CD14-positive monocyte (primary cell): Measurements from ENCODE around the gene KIZ. TPM values are rescaled to one million over a fixed set of nuclear protein-coding genes. Genes with fewer than 3 reads are reported as not detected.

Experiments
- DNase-seq, 3 donors: peaks; one replicate each; pipeline ENCODE4 v3.0.0-alpha.2; 2011 to 2022
- H2AFZ ChIP-seq: 2 replicates; pipeline ENCODE4 v1.6.0; 2012; ENCODE audit warnings: mild to moderate bottlenecking, low read depth, low read length, inconsistent platforms; ENCODE audit not compliant: insufficient read depth, poor library complexity, severe bottlenecking
- H3K27ac ChIP-seq, 2 donors: 1 replicate in 1 of 2; 2 replicates in 1 of 2; pipeline ENCODE4 v1.5.1; 2012 to 2013; ENCODE audit warnings: low read length in 2 of 2, control low read depth in 1 of 2, inconsistent platforms in 1 of 2, low read depth in 1 of 2, mild to moderate bottlenecking in 1 of 2
- H3K27me3 ChIP-seq, 2 donors: one replicate each; pipeline versions ENCODE4 v1.6.0 to v1.6.1; 2011 to 2013; ENCODE audit warnings: low read length in 2 of 2; ENCODE audit not compliant: control insufficient read depth in 2 of 2, insufficient read depth in 2 of 2
- H3K36me3 ChIP-seq, 2 donors: replicated peaks in 1 of 2; 1 replicate in 1 of 2; 2 replicates in 1 of 2; pipeline versions ENCODE4 v1.5.1 to v1.6.1; 2012 to 2013; ENCODE audit warnings: low read length in 2 of 2, control low read depth in 1 of 2, inconsistent platforms in 1 of 2, mild to moderate bottlenecking in 1 of 2; ENCODE audit not compliant: insufficient read depth in 2 of 2, control insufficient read depth in 1 of 2
- H3K4me1 ChIP-seq, 2 donors: 1 replicate in 1 of 2; 2 replicates in 1 of 2; pipeline versions ENCODE4 v1.5.1 to v1.6.1; 2012 to 2013; ENCODE audit warnings: low read length in 2 of 2, control low read depth in 1 of 2, inconsistent platforms in 1 of 2, mild to moderate bottlenecking in 1 of 2, moderate library complexity in 1 of 2; ENCODE audit not compliant: insufficient read depth in 2 of 2, control insufficient read depth in 1 of 2
- H3K4me2 ChIP-seq: replicated peaks from 2 replicates; pipeline ENCODE3; 2012; ENCODE audit warnings: low read length, moderate library complexity, mild to moderate bottlenecking; ENCODE audit not compliant: poor library complexity, severe bottlenecking; ENCODE audit errors: extremely low read depth
- H3K4me3 ChIP-seq, 3 experiments: fragments of 200-600 bp in 1 of 3; sonication (generic) in 1 of 3; replicated peaks in 1 of 3; 1 replicate in 2 of 3; 2 replicates in 1 of 3; pipeline ENCODE4 v1.5.1; 2011 to 2013; ENCODE audit warnings: low read length in 3 of 3, mild to moderate bottlenecking in 3 of 3, control low read depth in 2 of 3, low read depth in 2 of 3, inconsistent platforms in 1 of 3, moderate library complexity in 1 of 3
- H3K79me2 ChIP-seq: 2 replicates; pipeline ENCODE4 v1.6.0; 2012; ENCODE audit warnings: mild to moderate bottlenecking, control low read depth, inconsistent platforms, low read length, moderate library complexity; ENCODE audit not compliant: insufficient read depth
- H3K9ac ChIP-seq: 2 replicates; pipeline ENCODE4 v1.6.0; 2017; ENCODE audit warnings: low read length, mild to moderate bottlenecking; ENCODE audit not compliant: insufficient read depth, poor library complexity, severe bottlenecking
- H3K9me3 ChIP-seq, 2 donors: replicated peaks in 1 of 2; 1 replicate in 1 of 2; 2 replicates in 1 of 2; pipeline versions ENCODE4 v1.5.1 to v1.6.1; 2012 to 2013; ENCODE audit warnings: low read length in 2 of 2, control low read depth in 1 of 2; ENCODE audit not compliant: control insufficient read depth in 1 of 2, insufficient read depth in 1 of 2
- H4K20me1 ChIP-seq: 2 replicates; pipeline ENCODE4 v1.6.0; 2012; ENCODE audit warnings: mild to moderate bottlenecking, low read length, control low read depth, moderate library complexity; ENCODE audit not compliant: insufficient read depth
- H3K27ac Mint-ChIP-seq, 7 donors: one replicate each; pipeline ENCODE4 v1.8.0; 2020; ENCODE audit warnings: mild to moderate bottlenecking in 7 of 7, mixed read lengths in 7 of 7, moderate library complexity in 6 of 7, inconsistent platforms in 2 of 7
- H3K27me3 Mint-ChIP-seq, 3 donors: one replicate each; pipeline ENCODE4 v1.8.0; 2021 to 2022; ENCODE audit warnings: low read depth in 3 of 3, mild to moderate bottlenecking in 3 of 3, mixed read lengths in 3 of 3, moderate library complexity in 3 of 3, inconsistent platforms in 1 of 3
- H3K36me3 Mint-ChIP-seq, 2 donors: one replicate each; pipeline ENCODE4 v1.8.0; 2020; ENCODE audit warnings: mixed read lengths in 2 of 2, inconsistent platforms in 1 of 2, mild to moderate bottlenecking in 1 of 2
- H3K4me1 Mint-ChIP-seq: one replicate; pipeline ENCODE4 v1.8.0; 2020; ENCODE audit warnings: mild to moderate bottlenecking, mixed read lengths
- H3K4me3 Mint-ChIP-seq, 2 donors: one replicate each; pipeline ENCODE4 v1.8.0; 2020; ENCODE audit warnings: mild to moderate bottlenecking in 2 of 2, mixed read lengths in 2 of 2, moderate library complexity in 1 of 2
- H3K9me3 Mint-ChIP-seq, 7 donors: one replicate each; pipeline ENCODE4 v1.8.0; 2020 to 2022; ENCODE audit warnings: mixed read lengths in 7 of 7, mild to moderate bottlenecking in 6 of 7, moderate library complexity in 6 of 7, inconsistent platforms in 2 of 7
- WGBS: methylation state at CpG from one replicate; pipeline ENCODE4 v1.1.5; 2013; ENCODE audit warnings: missing lambda C conversion rate; ENCODE audit not compliant: insufficient coverage; 5-methylcytosine and 5-hydroxymethylcytosine counted together
- intact Hi-C, 2 donors: fragments of 100-400 bp; cut with micrococcal nuclease; formaldehyde crosslinking; loops; one replicate each; pipeline versions ENCODE4 v1.15.0 to v1.15.1; 2023
- polyA plus RNA-seq, 3 donors: library from polyadenylated mRNA; depleted of rRNA in 1 of 3; unstranded in 2 of 3; stranded (reverse) in 1 of 3; fragments of 300-500 nt in 2 of 3; fragments of >200 nt in 1 of 3; fragmentation: Illumina TruSeq in 2 of 3; gene quantifications; 1 replicate in 2 of 3; 2 replicates in 1 of 3; pipeline ENCODE4 v1.2.3, GENCODE V29; 2012 to 2021
- TF ChIP-seq, protein P1 (sequence below): fragments of 200-600 bp; IDR thresholded peaks from one replicate; pipeline ENCODE4 v1.8.0; 2022; ENCODE audit warnings: antibody characterized with exemption, mild to moderate bottlenecking

Gene KIZ
- polyA plus RNA-seq, 3 donors, result 7.2 to 13.2 (median 10.2) TPM

DNA sequence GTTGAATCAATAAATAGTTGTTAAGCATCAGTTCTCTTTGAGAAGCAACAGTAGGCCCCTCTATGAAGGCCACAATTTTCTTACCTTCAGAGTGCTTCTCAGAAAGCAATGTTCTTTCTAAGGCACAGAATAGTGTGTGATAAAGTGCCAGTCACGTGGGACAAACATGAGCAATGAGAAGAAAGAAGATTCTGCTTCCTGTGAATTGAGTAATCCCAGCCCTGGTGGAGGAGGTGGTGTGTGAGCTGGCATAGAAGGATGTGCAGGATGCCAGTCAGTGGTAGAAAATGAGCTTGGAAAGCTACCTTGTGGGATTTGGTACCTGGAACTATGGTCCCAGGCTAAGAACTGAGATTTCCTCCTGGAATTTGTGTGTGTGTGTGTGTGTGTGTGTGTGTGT lies 21.7 kb downstream of the KIZ start:
- Histone ChIP-seq H3K27me3 (no peaks in the 10 kb centered on the region), H3K9me3 (no peaks in the 10 kb centered on the region), H3K27ac (no peak overlapping the region), H3K4me1 (peaks cover 0 to 2% of the 10 kb centered on the region in 2 donors), H3K79me2 (no peaks in the 10 kb centered on the region), H3K4me2 (no peak overlapping the region), H3K36me3 (peaks cover 0 to 2% of the 10 kb centered on the region in 2 donors), H2AFZ (no peak overlapping the region), H3K4me3 (no peak overlapping the region), H4K20me1 (no peaks in the 10 kb centered on the region), H3K9ac (no peak overlapping the region)
- Mint-ChIP-seq H3K4me1 (peaks cover 6% of the 10 kb centered on the region), H3K36me3 (peaks cover 0 to 12% of the 10 kb centered on the region in 2 donors), H3K9me3 (no peaks in the 10 kb centered on the region), H3K4me3 (no peak overlapping the region), H3K27me3 (no peaks in the 10 kb centered on the region), H3K27ac (peak overlapping the region in 1 of 7 donors; percentile 24)
- DNase-seq, result peak in 1 of 3 donors; percentile 27
- TF ChIP-seq, protein P1, sequence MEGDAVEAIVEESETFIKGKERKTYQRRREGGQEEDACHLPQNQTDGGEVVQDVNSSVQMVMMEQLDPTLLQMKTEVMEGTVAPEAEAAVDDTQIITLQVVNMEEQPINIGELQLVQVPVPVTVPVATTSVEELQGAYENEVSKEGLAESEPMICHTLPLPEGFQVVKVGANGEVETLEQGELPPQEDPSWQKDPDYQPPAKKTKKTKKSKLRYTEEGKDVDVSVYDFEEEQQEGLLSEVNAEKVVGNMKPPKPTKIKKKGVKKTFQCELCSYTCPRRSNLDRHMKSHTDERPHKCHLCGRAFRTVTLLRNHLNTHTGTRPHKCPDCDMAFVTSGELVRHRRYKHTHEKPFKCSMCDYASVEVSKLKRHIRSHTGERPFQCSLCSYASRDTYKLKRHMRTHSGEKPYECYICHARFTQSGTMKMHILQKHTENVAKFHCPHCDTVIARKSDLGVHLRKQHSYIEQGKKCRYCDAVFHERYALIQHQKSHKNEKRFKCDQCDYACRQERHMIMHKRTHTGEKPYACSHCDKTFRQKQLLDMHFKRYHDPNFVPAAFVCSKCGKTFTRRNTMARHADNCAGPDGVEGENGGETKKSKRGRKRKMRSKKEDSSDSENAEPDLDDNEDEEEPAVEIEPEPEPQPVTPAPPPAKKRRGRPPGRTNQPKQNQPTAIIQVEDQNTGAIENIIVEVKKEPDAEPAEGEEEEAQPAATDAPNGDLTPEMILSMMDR, result no peak
- 0% methylated on average over 1 of the region's 1 CpG for WGBS
- intact Hi-C loops, result no loop called here

GRCh38 chr20:21149344-21149743 lies 23.5 kb downstream of the KIZ start:
- no peaks in the 10 kb centered on the region for H4K20me1 ChIP-seq
- H3K9ac ChIP-seq, result no peak overlapping the region
- H2AFZ ChIP-seq, result no peak overlapping the region
- no peak overlapping the region for H3K4me3 ChIP-seq
- H3K4me1 ChIP-seq, result peaks cover 0 to 2% of the 10 kb centered on the region in 2 donors
- H3K27ac ChIP-seq, result no peak overlapping the region
- 92% methylated on average over 9 of the region's 9 CpGs for WGBS
- Mint-ChIP-seq H3K9me3 (no peaks in the 10 kb centered on the region), H3K36me3 (peaks cover 2 to 12% of the 10 kb centered on the region in 2 donors), H3K4me3 (no peak overlapping the region), H3K4me1 (peaks cover 6% of the 10 kb centered on the region), H3K27me3 (no peaks in the 10 kb centered on the region), H3K27ac (peak overlapping the region in 1 of 7 donors; percentile 69)
- no peaks in the 10 kb centered on the region for H3K9me3 ChIP-seq
- H3K27me3 ChIP-seq, result no peaks in the 10 kb centered on the region
- H3K36me3 ChIP-seq, result peaks cover 0 to 2% of the 10 kb centered on the region in 2 donors
- no peak overlapping the region for H3K4me2 ChIP-seq
- intact Hi-C loops, result no loop called here
- TF ChIP-seq, protein P1, result no peak
- DNase-seq, result no peak
- no peaks in the 10 kb centered on the region for H3K79me2 ChIP-seq
